Mammary epithelial cell (primary cell): ENCODE results near the gene GPR158.

Experiments
- CTCF ChIP-seq, 2 donors: IDR thresholded peaks in 1 of 2; conservative IDR thresholded peaks in 1 of 2; 2 replicates each; pipeline ENCODE4 v1.5.1; 2011 to 2012; ENCODE audit warnings: inconsistent platforms in 2 of 2, low read length in 2 of 2, mild to moderate bottlenecking in 2 of 2, control low read depth in 1 of 2, low read depth in 1 of 2; ENCODE audit not compliant: insufficient read depth in 1 of 2; ENCODE audit errors: extremely low read depth in 1 of 2
- EZH2 ChIP-seq: IDR thresholded peaks from 2 replicates; pipeline ENCODE4 v1.6.1; 2012; ENCODE audit warnings: low read length, inconsistent platforms, borderline replicate concordance

GRCh38 chr10:25405871-25406270 is 231.1 kb downstream of the GPR158 start:
- TF ChIP-seq CTCF (conservative IDR thresholded peaks at IDR 0.05 in 1 of 2, IDR thresholded peaks at IDR 0.05 in 1 of 2; ENCODE audit: extremely low read depth in 1 of 2, insufficient read depth in 1 of 2, low read depth in 1 of 2, low read length in 2 of 2) (no peak), EZH2 (no peak)
